Bronchial epithelial cell (primary cell): Measurements from ENCODE around the gene ARSG. TPM values are rescaled to one million over a fixed set of nuclear protein-coding genes. Genes with fewer than 3 reads are reported as not detected.

ENCODE experiments used
- DNase-seq: peaks from one replicate; pipeline ENCODE4 v3.0.0-alpha.2; 2010; ENCODE audit warnings: low read depth
- FAIRE-seq: peaks from 2 replicates; lab custom pipeline; 2011; peaks lifted over from hg19 to GRCh38; lab: Jason Lieb, UNC
- H3K27me3 ChIP-seq: 2 replicates; pipeline ENCODE4 v1.5.1; 2011; ENCODE audit warnings: low read length; ENCODE audit not compliant: control insufficient read depth, insufficient read depth
- H3K36me3 ChIP-seq: 2 replicates; pipeline ENCODE4 v1.5.1; 2011; ENCODE audit warnings: low read length; ENCODE audit not compliant: control insufficient read depth, insufficient read depth
- H3K4me3 ChIP-seq: 2 replicates; pipeline ENCODE4 v1.5.1; 2011; ENCODE audit warnings: mild to moderate bottlenecking, low read depth, low read length, control low read depth
- CTCF ChIP-seq: IDR thresholded peaks from 2 replicates; pipeline ENCODE4 v1.5.1; 2011; ENCODE audit warnings: mild to moderate bottlenecking, moderate library complexity, low read length, control low read depth, inconsistent platforms; ENCODE audit not compliant: insufficient read depth, severe bottlenecking
- total RNA-seq: library from RNA; depleted of rRNA; stranded (reverse); fragments of >200 nt; gene quantifications from 2 replicates; pipeline ENCODE4 v1.2.1, GENCODE V29; 2014

Gene ARSG
- total RNA-seq, 1 donor from 2014 or later, result 0.79 TPM

DNA sequence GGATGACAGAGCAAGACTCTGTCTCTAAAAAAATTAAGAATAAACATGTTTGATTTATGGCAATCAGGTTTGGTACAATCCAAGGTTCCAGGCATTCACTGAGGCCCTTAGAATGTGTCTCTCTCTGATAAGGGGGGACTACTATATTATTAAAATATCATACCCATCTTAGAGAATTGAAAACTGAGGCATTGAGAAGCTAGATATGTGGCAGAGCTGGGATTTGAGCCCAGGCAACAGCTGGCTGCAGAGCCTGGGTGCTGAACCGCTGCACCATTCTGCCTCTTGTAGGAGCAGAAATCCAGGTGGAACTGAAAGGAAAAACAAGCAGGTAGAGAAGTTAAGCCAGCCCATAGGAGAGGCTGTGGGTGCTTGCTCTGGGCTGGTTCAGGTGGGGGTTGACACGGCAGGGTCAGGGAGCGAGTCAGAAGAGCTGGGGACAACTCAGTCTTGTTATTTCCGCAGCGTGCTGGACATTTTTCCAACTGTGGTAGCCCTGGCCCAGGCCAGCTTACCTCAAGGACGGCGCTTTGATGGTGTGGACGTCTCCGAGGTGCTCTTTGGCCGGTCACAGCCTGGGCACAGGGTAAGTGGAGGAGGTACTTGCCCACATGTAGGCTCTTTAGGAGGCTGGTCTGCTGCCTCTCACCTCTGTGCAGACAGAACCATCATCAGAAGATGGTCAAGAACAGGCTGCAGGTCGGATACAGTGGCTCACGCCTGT is 103.5 kb downstream of the ARSG start:
- no peak for TF ChIP-seq CTCF
- Histone ChIP-seq H3K36me3 (no peaks in the 10 kb centered on the region), H3K27me3 (no peaks in the 10 kb centered on the region), H3K4me3 (no peak overlapping the region)
- no peak for DNase-seq
- FAIRE-seq, result no peak

- FAIRE-seq (no peak), DNase-seq (no peak)
- no peak for TF ChIP-seq CTCF
- Histone ChIP-seq H3K36me3 (no peaks in the 10 kb centered on the region), H3K27me3 (no peaks in the 10 kb centered on the region), H3K4me3 (no peak overlapping the region)
Measured at GRCh38 chr17:68396226-68397107, 105.2 kb downstream of the ARSG start.

GRCh38 chr17:68397108-68397536 is 105.8 kb downstream of the ARSG start:
- FAIRE-seq, result peak; percentile 36
- no peaks in the 10 kb centered on the region for H3K36me3 ChIP-seq
- no peaks in the 10 kb centered on the region for H3K27me3 ChIP-seq
- H3K4me3 ChIP-seq, result no peak overlapping the region
- DNase-seq, result no peak
- TF ChIP-seq CTCF, result no peak

DNA sequence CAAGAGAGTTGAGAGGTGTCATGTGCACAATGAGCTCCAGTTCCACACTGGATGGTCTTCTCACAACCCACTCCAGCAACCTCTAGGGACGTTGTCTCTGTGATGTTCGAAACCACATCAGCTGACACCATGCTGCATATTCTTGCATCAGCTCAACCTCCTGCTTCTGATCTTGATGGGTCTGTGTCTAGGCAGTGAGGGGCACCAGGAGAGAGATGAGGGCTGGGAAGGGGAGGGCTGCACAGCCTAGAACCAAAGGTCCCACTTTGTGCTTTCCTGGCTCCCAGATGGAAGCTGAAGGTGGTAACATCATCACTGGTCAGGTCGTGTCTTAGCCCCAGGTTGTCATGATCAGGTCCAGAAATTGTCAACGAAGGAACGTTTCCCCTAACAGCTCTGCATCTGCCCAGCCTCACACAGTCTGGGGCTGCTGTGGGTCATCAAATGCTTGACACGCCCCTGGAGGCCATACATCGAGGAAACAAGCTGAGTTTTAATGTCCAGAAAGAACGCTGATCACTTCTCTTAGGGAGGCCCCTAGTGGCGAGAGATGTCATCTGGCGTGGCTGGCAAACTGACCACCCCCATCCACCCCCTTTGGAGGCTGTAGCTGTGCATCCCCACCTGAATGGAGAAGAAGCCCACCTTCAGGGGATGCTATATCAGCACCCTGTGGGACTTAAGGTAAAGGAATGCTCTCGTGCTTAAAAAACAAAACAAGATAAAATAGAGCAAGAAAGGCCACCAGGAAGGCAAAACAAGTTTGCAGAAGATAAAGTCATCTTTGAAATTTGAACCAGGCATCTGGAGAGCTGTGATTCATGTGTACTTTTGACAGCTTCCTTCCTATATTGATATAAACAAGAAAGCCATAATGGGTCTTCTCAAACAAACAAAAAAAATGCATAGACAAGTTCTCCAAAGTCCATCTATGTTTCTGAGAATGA is 107.7 kb downstream of the ARSG start:
- no peak overlapping the region for H3K4me3 ChIP-seq
- no peaks in the 10 kb centered on the region for H3K36me3 ChIP-seq
- DNase-seq (peak; percentile 50), FAIRE-seq (peak; percentile 58)
- peak; percentile 80 for TF ChIP-seq CTCF
- no peaks in the 10 kb centered on the region for H3K27me3 ChIP-seq

GRCh38 chr17:68399638-68400403 is 108.5 kb downstream of the ARSG start:
- Histone ChIP-seq H3K36me3 (no peaks in the 10 kb centered on the region), H3K4me3 (no peak overlapping the region), H3K27me3 (no peaks in the 10 kb centered on the region)
- DNase-seq (no peak), FAIRE-seq (no peak)
- TF ChIP-seq CTCF, result no peak
